ENCODE measurements around the gene MAGI1. TPM values are rescaled to one million over a fixed set of nuclear protein-coding genes. Genes with fewer than 3 reads are reported as not detected.

MAGI1 gene
- total RNA-seq, 2 donors from 2014 or later: 0.39 TPM; not detected in 1

DNA sequence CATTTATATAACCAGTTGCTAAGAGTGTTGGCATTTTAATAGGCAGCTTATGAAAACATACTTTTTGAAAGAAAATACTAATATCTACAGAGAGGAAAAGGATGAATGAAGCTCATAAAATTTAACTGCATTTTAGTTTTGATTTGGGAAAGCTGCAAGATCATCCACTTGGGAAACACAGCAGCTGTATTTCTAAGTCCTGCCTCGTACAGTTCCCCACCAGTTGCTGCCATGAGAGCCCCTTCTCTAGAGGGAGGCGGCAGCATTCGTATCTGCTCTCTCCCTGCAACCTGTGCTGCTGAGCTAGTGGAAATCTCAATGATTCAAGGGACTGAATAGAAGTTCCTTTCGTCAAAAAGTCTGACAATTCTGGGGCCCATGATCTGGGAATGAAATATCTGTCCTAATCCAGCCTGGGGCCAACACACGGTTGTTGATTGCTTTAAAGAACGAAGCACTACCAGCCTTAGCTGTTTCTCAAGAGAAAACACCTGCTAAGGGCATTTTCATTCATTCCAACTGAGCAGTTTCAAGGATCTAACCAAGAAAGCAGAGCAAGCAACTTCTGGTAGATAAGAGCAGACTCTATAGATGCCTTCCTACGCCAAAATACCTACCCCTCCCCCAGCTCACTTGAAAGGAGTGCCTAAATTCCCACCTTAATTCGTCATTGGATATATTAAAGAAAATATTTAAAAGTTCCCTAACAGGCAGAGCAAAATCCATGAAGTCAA lies 223.7 kb downstream of the MAGI1 start:
- no peak for ATAC-seq
- no peak overlapping the region for H3K27ac Mint-ChIP-seq
- no peak for DNase-seq (ENCODE audit: low spot score in 2 of 2)
- peaks cover 4 to 11% of the 10 kb centered on the region in 2 donors for H3K9me3 Mint-ChIP-seq
- no peaks in the 10 kb centered on the region for H3K36me3 Mint-ChIP-seq

DNA sequence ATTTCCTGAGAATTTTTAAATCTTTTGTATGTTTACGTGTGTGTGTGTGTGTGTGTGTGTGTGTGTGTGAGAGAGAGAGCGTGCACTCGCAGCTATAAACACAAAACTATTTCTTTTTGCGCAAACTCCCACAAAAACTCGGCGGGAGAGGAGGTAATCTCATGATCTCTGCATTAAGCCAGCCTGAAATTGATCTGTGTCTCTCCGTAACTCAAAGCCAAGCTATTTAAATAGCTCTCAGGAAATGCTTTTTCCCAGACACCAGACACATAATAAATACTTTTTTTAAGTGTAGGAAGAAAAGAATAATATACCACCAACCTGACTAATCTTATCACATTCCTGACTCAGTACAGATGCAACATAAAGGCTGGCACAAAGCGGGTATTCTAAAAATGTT lies 226.8 kb downstream of the MAGI1 start:
- DNase-seq (ENCODE audit: low spot score in 2 of 2): no peak
- ATAC-seq: no peak
- H3K27ac Mint-ChIP-seq: no peak overlapping the region
- peaks cover 7 to 14% of the 10 kb centered on the region in 2 donors for H3K9me3 Mint-ChIP-seq
- H3K36me3 Mint-ChIP-seq: no peaks in the 10 kb centered on the region

DNA sequence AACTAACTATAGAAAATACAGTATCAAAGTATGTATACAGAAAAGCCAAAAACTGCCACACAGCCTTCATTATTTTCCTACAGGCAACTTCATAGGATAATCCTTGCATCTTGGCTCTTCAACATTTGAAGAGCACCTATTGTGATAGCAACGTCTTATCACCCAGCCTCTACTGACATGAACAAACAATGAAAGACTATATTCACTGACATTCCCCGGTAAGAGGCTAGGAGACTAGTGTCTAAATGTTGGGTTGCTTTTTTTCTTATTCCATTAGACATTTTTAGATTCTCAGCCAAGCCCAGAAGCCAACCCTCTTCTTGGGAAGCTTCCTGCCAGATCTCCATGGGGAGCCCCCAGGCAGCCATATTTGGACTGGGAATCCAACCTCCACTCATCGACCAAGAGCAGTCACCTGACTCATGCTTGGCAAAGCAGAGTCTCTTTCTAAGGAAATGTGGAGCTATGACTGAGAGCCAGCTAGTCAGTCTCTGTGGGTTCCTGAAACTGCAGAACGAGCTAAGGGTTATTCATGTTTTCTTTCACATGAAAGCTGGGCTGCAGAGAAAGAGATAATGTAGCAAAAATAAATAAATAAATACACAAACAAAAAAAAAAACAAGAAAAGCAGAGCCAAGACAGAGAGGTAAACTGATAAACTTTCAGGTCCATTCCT lies 227.5 kb downstream of the MAGI1 start:
- H3K27ac Mint-ChIP-seq: no peak overlapping the region
- ATAC-seq: no peak
- DNase-seq (ENCODE audit: low spot score in 2 of 2): no peak
- no peaks in the 10 kb centered on the region for H3K36me3 Mint-ChIP-seq
- peaks cover 7 to 14% of the 10 kb centered on the region in 2 donors for H3K9me3 Mint-ChIP-seq

DNA sequence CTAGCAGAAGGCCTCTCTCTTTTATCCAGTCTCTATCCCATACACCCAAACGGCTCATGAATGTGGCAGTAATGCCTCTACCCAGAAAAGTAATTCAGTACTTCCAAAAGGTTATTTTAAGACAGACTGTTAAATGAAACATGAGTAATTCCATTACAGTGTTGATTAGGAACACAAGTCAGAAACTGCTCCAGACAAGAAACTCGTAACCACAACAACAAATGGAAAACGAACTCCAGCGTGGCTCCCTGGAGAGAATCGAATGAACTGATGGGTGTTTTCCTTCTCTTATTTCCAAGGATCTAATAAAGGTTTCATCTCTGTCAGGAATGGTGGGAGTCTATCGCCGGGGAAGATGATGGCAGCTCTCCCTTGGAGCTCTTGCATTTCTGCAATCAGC lies 228.4 kb downstream of the MAGI1 start:
- no peaks in the 10 kb centered on the region for H3K36me3 Mint-ChIP-seq
- peaks cover 7 to 18% of the 10 kb centered on the region in 2 donors for H3K9me3 Mint-ChIP-seq
- H3K27ac Mint-ChIP-seq: no peak overlapping the region
- no peak for ATAC-seq
- DNase-seq (ENCODE audit: low spot score in 2 of 2): no peak

DNA sequence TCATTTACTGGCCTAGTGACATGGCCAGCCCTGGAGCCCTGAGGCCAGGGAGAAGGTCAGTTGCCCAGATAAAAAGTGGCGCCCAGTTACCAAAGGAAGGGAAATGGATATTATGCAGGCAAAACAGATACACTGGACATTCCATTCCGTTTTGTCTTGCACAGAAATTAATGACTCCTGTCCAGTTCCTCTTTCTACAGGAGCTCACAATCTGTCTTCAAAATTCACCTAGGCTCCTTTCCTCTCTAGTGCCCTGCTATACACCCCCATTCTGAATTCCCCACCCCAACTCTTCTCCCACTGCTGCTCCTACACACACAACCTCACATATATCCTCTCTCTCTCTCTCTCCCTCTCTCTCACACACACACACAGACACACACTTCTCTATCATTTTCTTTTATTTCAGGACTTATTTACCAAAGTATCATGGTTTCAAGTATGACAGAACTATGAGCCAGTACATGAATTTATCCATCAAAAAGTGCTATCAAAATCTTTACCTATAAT lies 229.0 kb downstream of the MAGI1 start:
- ATAC-seq (no peak), DNase-seq (ENCODE audit: low spot score in 2 of 2) (no peak)
- Mint-ChIP-seq H3K27ac (no peak overlapping the region), H3K36me3 (no peaks in the 10 kb centered on the region), H3K9me3 (peaks cover 7 to 24% of the 10 kb centered on the region in 2 donors)

DNA sequence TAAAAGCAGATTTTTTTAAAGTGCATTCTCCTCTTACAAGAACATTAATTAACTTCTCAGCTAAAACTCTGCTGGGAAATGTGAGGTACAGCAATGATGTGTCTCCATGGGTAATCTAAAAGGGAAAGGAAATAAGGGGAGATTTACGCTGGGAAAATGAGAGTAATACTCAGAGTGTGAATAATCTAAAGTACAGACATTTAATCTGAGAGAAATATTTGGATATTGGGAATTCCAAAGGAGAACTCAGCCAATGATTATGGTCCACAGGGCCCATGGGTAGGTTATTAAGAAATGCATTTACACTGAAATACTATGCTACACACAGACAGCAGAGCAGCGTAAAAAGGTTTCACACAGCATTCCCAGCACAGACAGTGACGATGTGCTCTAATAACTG lies 229.9 kb downstream of the MAGI1 start:
- ATAC-seq (no peak), DNase-seq (ENCODE audit: low spot score in 2 of 2) (no peak)
- peaks cover 10 to 27% of the 10 kb centered on the region in 2 donors for H3K9me3 Mint-ChIP-seq
- H3K27ac Mint-ChIP-seq: no peak overlapping the region
- H3K36me3 Mint-ChIP-seq: no peaks in the 10 kb centered on the region

DNA sequence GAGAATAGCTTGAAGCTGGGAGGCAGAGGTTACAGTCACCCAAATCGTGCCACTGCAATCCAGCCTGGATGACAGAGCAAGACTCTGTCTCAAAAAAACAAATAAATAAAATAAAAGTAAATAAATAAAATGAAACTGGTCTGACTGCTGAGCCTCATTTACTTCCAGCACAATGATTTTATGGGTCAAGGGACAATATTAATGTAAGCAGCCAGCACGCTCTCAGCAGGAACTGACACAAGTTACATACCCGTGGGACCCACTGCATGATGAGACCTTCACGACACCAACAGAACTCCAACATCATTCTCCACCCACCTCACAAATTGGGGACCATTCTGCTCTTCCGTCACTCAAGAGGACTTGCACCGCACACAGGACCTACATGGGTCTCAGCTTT lies 230.3 kb downstream of the MAGI1 start:
- ATAC-seq (no peak), DNase-seq (ENCODE audit: low spot score in 2 of 2) (no peak)
- H3K27ac Mint-ChIP-seq: no peak overlapping the region
- H3K9me3 Mint-ChIP-seq: peaks cover 14 to 30% of the 10 kb centered on the region in 2 donors
- H3K36me3 Mint-ChIP-seq: no peaks in the 10 kb centered on the region

DNA sequence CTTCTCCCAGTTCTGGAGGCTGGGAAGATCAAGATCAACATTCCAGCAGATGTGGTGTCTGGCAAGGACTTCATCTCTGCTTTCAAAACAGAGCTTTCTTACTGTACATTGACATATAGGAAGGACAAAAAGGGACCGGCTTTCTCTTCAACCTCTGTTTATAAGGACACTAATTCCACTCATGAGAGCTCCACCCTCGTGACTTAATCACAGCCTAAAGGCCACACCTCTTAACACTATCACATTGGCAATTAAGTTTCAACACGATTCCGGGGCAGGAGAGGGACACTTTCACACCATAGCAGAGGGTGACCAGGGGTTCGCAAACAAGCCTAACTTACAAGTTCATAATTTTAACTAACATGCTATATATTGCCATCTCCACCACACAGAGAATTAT lies 231.5 kb downstream of the MAGI1 start:
- DNase-seq (ENCODE audit: low spot score in 2 of 2) (no peak), ATAC-seq (no peak)
- Mint-ChIP-seq H3K27ac (no peak overlapping the region), H3K36me3 (no peaks in the 10 kb centered on the region), H3K9me3 (peaks cover 14 to 30% of the 10 kb centered on the region in 2 donors)

DNA sequence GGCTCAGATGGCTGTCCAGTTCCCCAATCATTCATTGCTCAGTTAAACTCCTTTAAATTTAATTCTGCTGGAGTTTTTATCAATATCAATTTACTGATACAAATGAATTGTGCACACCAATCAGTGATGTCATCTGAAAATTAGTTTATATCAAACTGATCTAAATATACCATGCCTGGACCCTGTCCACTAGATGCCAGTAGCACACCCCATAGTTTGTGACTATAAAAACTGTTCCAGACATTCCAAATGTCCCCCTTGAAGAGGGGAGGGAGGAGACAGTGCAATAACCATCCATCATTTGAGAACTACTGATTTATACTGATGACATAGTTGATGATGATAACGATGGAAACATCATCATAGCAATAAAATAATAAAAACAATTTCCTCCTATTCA lies 232.1 kb downstream of the MAGI1 start:
- H3K27ac Mint-ChIP-seq: no peak overlapping the region
- ATAC-seq (no peak), DNase-seq (ENCODE audit: low spot score in 2 of 2) (no peak)

DNA sequence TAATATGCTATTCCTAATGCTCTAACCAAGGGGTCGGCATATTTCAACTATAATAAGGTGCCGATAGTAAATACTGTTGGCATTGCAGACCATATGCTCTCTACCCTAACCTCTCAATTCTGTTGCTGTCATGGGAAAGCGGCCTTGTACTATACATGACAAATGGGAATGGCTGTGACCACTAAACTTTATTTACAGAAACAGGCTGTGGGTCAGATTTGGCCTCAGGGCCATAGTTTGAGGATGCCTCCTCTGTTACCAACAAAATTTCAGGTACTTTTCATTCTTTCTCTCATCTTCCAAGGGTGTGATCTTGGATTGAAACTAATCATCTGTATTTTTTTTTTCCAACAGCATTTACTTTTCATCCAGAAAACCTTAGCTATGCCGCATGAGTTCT lies 242.0 kb downstream of the MAGI1 start:
- no peaks in the 10 kb centered on the region for H3K9me3 Mint-ChIP-seq
- no peak overlapping the region for H3K27ac Mint-ChIP-seq
- ATAC-seq (no peak), DNase-seq (ENCODE audit: low spot score in 2 of 2) (no peak)
- H3K36me3 Mint-ChIP-seq: no peaks in the 10 kb centered on the region

More for the DNA sequence above, 232.1 kb downstream of the MAGI1 start:
- H3K9me3 Mint-ChIP-seq: peaks cover 14 to 30% of the 10 kb centered on the region in 2 donors
- H3K36me3 Mint-ChIP-seq: no peaks in the 10 kb centered on the region

DNA sequence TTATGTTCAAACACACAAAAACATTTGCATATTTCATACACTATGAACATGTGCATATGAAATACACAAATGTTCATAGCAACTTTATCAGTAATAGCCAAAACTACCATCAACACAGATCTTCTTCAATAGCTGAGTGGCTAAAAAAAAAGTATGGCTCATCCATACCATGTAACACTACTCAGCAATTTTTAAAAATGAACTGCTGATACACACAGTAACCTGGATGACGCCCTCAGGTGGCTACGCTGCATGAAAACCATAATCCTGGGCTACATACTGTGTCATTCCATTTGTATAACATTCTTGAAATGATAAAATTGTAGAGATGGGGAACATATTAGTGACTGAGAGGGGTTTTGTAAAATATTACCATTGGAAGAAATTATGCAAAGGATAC lies 243.6 kb downstream of the MAGI1 start:
- DNase-seq (ENCODE audit: low spot score in 2 of 2) (no peak), ATAC-seq (no peak)
- H3K36me3 Mint-ChIP-seq: no peaks in the 10 kb centered on the region
- H3K27ac Mint-ChIP-seq: no peak overlapping the region
- no peaks in the 10 kb centered on the region for H3K9me3 Mint-ChIP-seq

DNA sequence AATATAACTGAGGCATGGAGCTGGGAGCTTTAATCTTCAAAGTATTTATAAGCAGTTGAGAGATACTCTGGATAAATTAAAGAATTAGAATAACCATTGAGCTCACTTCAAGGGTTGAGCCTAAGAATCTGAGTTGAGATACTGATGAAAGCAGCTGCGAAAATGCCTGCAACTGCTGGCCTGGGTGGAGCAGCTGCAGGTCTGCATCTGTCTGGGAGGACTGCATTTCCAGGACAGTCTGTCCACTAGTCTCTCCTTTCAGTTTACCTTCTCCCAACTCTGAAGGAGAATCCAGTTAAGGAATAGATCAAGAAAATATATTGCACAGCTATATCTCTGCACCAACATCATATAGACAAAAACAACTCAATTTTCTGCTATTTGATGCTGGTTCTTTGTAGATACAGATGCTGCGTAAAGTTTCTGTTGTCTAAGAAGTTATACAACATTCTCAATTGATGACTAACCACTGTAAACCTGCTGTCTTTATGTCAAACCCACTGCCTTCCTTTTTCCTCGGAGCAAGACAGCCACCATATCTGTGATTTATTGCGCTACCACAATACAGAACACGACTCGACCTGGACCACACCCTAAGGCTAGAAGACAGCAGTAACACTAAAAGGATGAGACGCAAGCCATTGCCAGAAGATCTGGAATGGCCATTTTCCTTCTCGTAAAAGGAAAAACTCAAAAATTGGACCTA lies 245.1 kb downstream of the MAGI1 start:
- Mint-ChIP-seq H3K27ac (no peak overlapping the region), H3K36me3 (no peaks in the 10 kb centered on the region), H3K9me3 (no peaks in the 10 kb centered on the region)
- ATAC-seq: no peak
- DNase-seq (ENCODE audit: low spot score in 2 of 2): no peak

DNA sequence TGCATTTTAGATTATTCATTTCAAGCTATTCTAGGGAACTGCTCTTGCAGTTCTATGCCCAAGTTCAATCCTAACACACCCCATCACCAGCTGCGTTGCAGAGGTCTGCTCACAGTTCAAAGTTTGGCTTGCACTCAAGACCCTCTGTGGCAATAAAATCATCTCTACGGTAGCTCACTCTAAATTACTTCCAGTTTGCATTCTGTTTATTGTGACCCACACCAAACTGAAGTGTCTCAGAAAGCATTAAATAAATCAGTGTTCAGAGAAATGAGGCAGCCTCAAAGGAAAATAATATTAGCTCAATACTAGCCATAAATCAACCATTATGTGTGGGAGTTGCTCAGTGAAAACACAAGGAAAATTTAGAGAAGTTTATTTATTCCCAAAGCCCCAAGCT lies 250.3 kb downstream of the MAGI1 start:
- ATAC-seq (no peak), DNase-seq (ENCODE audit: low spot score in 2 of 2) (no peak)
- H3K9me3 Mint-ChIP-seq: peaks cover 0 to 3% of the 10 kb centered on the region in 2 donors
- H3K36me3 Mint-ChIP-seq: no peaks in the 10 kb centered on the region
- no peak overlapping the region for H3K27ac Mint-ChIP-seq

DNA sequence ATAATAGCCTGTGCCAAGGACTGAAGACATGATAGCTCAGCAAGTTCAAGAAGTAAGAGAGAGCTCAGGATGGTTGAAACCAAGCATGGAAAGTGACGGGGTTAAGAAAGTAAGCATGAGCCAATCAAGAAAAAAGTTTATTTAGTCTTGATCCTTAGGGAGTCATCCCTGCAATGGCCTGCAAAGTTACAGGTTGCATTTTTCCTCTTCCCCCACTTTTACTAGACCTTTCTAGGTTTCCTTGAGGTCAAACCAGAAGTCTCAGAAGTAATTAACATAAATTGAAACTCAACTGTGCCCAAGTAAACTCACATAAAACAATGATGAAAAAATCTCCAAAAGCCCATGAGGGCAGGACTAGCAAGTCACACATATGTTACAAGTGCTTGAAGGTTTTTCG lies 250.9 kb downstream of the MAGI1 start:
- DNase-seq (ENCODE audit: low spot score in 2 of 2): no peak
- Mint-ChIP-seq H3K27ac (no peak overlapping the region), H3K9me3 (peaks cover 0 to 3% of the 10 kb centered on the region in 2 donors), H3K36me3 (no peaks in the 10 kb centered on the region)
- ATAC-seq: no peak

DNA sequence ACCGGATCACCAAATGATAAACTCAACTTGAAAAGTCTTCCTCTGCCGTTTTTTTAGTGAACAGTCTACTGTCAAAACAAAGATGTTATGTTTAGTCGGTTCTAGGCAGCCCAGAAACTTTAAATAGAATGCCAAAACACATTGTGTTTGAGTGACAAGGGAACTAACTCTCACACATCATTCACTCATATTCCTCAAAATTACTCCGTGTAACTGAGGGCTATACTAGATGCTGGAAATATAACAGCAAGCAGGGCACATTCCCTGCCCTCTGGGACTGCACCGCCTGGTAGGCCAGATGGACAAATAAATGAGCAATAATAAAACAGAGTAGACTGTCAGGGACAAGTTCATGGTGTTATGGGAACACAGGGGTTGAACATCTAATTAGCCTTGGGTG lies 251.4 kb downstream of the MAGI1 start:
- Mint-ChIP-seq H3K36me3 (no peaks in the 10 kb centered on the region), H3K9me3 (peaks cover 0 to 3% of the 10 kb centered on the region in 2 donors), H3K27ac (no peak overlapping the region)
- DNase-seq (ENCODE audit: low spot score in 2 of 2): no peak
- ATAC-seq: no peak

DNA sequence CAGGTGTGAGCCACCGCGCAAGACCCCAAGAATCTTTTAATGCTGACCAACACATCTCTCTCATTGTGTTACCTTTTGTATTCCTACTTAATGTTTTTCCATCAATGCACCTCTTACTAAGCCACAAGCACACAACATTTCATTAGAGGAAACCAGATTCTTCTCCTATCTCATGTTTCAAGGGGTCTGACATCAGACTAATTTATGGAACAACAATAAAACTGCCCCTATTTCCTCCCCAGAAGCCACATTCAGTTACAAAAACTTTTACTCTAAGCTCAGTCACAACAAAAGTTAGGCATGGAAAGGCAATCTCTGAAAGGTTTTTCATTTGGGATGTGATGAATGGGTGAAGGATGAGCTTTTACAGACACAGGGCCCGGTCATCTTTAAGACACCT lies 251.8 kb downstream of the MAGI1 start:
- DNase-seq (ENCODE audit: low spot score in 2 of 2): no peak
- Mint-ChIP-seq H3K9me3 (peaks cover 0 to 3% of the 10 kb centered on the region in 2 donors), H3K36me3 (no peaks in the 10 kb centered on the region), H3K27ac (no peak overlapping the region)
- ATAC-seq: no peak

DNA sequence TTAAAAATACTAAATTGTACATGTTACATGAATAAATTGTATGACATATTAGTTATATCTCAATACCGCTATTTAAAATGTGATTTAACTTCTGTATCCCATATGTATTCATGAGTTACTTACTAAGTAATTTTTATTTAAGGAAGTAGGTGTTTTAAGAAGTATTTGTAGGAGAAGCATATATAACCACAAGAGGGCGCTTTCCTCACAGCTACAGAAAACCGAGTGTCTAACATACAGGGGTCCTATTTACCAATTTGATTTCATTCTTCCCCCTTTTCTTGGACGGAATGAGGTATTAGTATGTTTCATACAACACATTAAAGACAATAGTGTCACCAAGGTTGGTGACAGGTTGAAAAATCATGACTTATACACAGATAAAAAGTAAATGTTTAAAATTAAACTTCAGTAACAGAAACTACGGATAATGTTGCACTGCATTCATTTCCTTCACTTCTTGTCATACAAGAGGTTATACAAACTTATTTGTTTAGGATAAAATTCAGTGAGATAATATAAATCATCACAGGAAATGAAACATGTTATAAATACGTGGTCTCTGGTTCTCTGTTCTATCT lies 253.6 kb downstream of the MAGI1 start:
- Mint-ChIP-seq H3K36me3 (no peaks in the 10 kb centered on the region), H3K9me3 (peaks cover 0 to 3% of the 10 kb centered on the region in 2 donors), H3K27ac (no peak overlapping the region)
- ATAC-seq (no peak), DNase-seq (ENCODE audit: low spot score in 2 of 2) (no peak)
